ENCODE measurements around the gene TPRG1L. TPM values are rescaled to one million over a fixed set of nuclear protein-coding genes. Genes with fewer than 3 reads are reported as not detected.
"Not testable (repeated sequence)": the region's sequence is repeated elsewhere in the genome, so short reads cannot be mapped to it uniquely, and the experiment has no call there.

The TPRG1L gene
- total RNA-seq, 1 donor from 2014 or later = 7.0 TPM

- intact Hi-C loops (cut with micrococcal nuclease) = no loop called here
- Mint-ChIP-seq H3K27me3 (ENCODE audit: low read depth) (no peaks in the 10 kb centered on the region), H3K9me3 (no peaks in the 10 kb centered on the region), H3K36me3 (ENCODE audit: low read depth) (no peaks in the 10 kb centered on the region), H3K4me3 (ENCODE audit: low read depth) (no peak overlapping the region), H3K27ac (no peak overlapping the region), H3K4me1 (ENCODE audit: low read depth) (peaks cover 2% of the 10 kb centered on the region)
- no peak for DNase-seq (ENCODE audit: low spot score)
Measured at GRCh38 chr1:3618531-3618880, 6.3 kb upstream of the TPRG1L start.

GRCh38 chr1:3618881-3619671, 5.7 kb upstream of the TPRG1L start:
- no peaks in the 10 kb centered on the region for H3K27me3 Mint-ChIP-seq (ENCODE audit: low read depth)
- H3K9me3 Mint-ChIP-seq = no peaks in the 10 kb centered on the region
- H3K36me3 Mint-ChIP-seq (ENCODE audit: low read depth) = no peaks in the 10 kb centered on the region
- no peak overlapping the region for H3K27ac Mint-ChIP-seq
- intact Hi-C loops (cut with micrococcal nuclease) = loop anchor here (1.0 kb wide), 2 partner anchors 54 to 128 kb away; no protein-coding TSS in a partner anchor
- H3K4me1 Mint-ChIP-seq (ENCODE audit: low read depth) = peaks cover 8% of the 10 kb centered on the region
- H3K4me3 Mint-ChIP-seq (ENCODE audit: low read depth) = no peak overlapping the region
- DNase-seq (ENCODE audit: low spot score) = peak; percentile 62

GRCh38 chr1:3620708-3621107, 4.1 kb upstream of the TPRG1L start:
- no peaks in the 10 kb centered on the region for H3K27me3 Mint-ChIP-seq (ENCODE audit: low read depth)
- intact Hi-C loops (cut with micrococcal nuclease) = no loop called here
- no peak overlapping the region for H3K4me3 Mint-ChIP-seq (ENCODE audit: low read depth)
- no peaks in the 10 kb centered on the region for H3K9me3 Mint-ChIP-seq
- H3K4me1 Mint-ChIP-seq (ENCODE audit: low read depth) = peaks cover 9% of the 10 kb centered on the region
- H3K36me3 Mint-ChIP-seq (ENCODE audit: low read depth) = no peaks in the 10 kb centered on the region
- no peak overlapping the region for H3K27ac Mint-ChIP-seq
- DNase-seq (ENCODE audit: low spot score) = no peak

- H3K36me3 Mint-ChIP-seq (ENCODE audit: low read depth); H3K27me3 Mint-ChIP-seq (ENCODE audit: low read depth); intact Hi-C loops (cut with micrococcal nuclease); H3K4me3 Mint-ChIP-seq (ENCODE audit: low read depth); DNase-seq (ENCODE audit: low spot score); H3K27ac Mint-ChIP-seq; H3K9me3 Mint-ChIP-seq: not testable (repeated sequence)
- H3K4me1 Mint-ChIP-seq (ENCODE audit: low read depth) = peaks cover 12% of the 10 kb centered on the region
Measured at GRCh38 chr1:3621151-3621671, 3.6 kb upstream of the TPRG1L start.

- H3K27me3 Mint-ChIP-seq (ENCODE audit: low read depth) = not testable (repeated sequence)
Measured at GRCh38 chr1:3622102-3622501, 2.7 kb upstream of the TPRG1L start.

GRCh38 chr1:3623441-3624199, 1.2 kb upstream of the TPRG1L start:
- H3K27me3 Mint-ChIP-seq (ENCODE audit: low read depth) = no peaks in the 10 kb centered on the region
- H3K27ac Mint-ChIP-seq = peak overlapping the region; percentile 30
- H3K4me3 Mint-ChIP-seq (ENCODE audit: low read depth) = peak overlapping the region; percentile 84
- H3K9me3 Mint-ChIP-seq = no peaks in the 10 kb centered on the region
- peaks cover 12% of the 10 kb centered on the region for H3K4me1 Mint-ChIP-seq (ENCODE audit: low read depth)
- no peak for DNase-seq (ENCODE audit: low spot score)
- peaks cover 4% of the 10 kb centered on the region for H3K36me3 Mint-ChIP-seq (ENCODE audit: low read depth)
- intact Hi-C loops (cut with micrococcal nuclease) = no loop called here

More at GRCh38 chr1:3622102-3622501, 2.7 kb upstream of the TPRG1L start:
- peaks cover 12% of the 10 kb centered on the region for H3K4me1 Mint-ChIP-seq (ENCODE audit: low read depth)
- intact Hi-C loops (cut with micrococcal nuclease); DNase-seq (ENCODE audit: low spot score); H3K36me3 Mint-ChIP-seq (ENCODE audit: low read depth); H3K27ac Mint-ChIP-seq; H3K4me3 Mint-ChIP-seq (ENCODE audit: low read depth); H3K9me3 Mint-ChIP-seq: not testable (repeated sequence)

- peak overlapping the region; percentile 84 for H3K4me3 Mint-ChIP-seq (ENCODE audit: low read depth)
- peaks cover 10% of the 10 kb centered on the region for H3K4me1 Mint-ChIP-seq (ENCODE audit: low read depth)
- H3K27me3 Mint-ChIP-seq (ENCODE audit: low read depth) = no peaks in the 10 kb centered on the region
- no peaks in the 10 kb centered on the region for H3K9me3 Mint-ChIP-seq
- no peak overlapping the region for H3K27ac Mint-ChIP-seq
- no peak for DNase-seq (ENCODE audit: low spot score)
- H3K36me3 Mint-ChIP-seq (ENCODE audit: low read depth) = peaks cover 4% of the 10 kb centered on the region
- intact Hi-C loops (cut with micrococcal nuclease) = no loop called here
Measured at GRCh38 chr1:3625151-3625907, 514 bp downstream of the TPRG1L start.

GRCh38 chr1:3626025-3626424, 1.2 kb downstream of the TPRG1L start:
- Mint-ChIP-seq H3K9me3 (no peaks in the 10 kb centered on the region), H3K27me3 (ENCODE audit: low read depth) (no peaks in the 10 kb centered on the region), H3K27ac (no peak overlapping the region), H3K4me1 (ENCODE audit: low read depth) (peaks cover 10% of the 10 kb centered on the region), H3K4me3 (ENCODE audit: low read depth) (peak overlapping the region; percentile 67), H3K36me3 (ENCODE audit: low read depth) (peaks cover 4% of the 10 kb centered on the region)
- no peak for DNase-seq (ENCODE audit: low spot score)
- intact Hi-C loops (cut with micrococcal nuclease) = loop anchor here (2.0 kb wide), 1 partner anchor 23 kb away; no protein-coding TSS in a partner anchor

- Mint-ChIP-seq H3K4me3 (ENCODE audit: low read depth) (no peak overlapping the region), H3K36me3 (ENCODE audit: low read depth) (peaks cover 4% of the 10 kb centered on the region), H3K4me1 (ENCODE audit: low read depth) (peaks cover 10% of the 10 kb centered on the region), H3K27ac (no peak overlapping the region), H3K27me3 (ENCODE audit: low read depth) (no peaks in the 10 kb centered on the region), H3K9me3 (no peaks in the 10 kb centered on the region)
- DNase-seq (ENCODE audit: low spot score) = no peak
- intact Hi-C loops (cut with micrococcal nuclease) = loop anchor here (2.0 kb wide), 1 partner anchor 21 kb away; no protein-coding TSS in a partner anchor
Measured at GRCh38 chr1:3627515-3628253, 2.9 kb downstream of the TPRG1L start.

GRCh38 chr1:3628445-3628844, 3.6 kb downstream of the TPRG1L start:
- H3K9me3 Mint-ChIP-seq = no peaks in the 10 kb centered on the region
- intact Hi-C loops (cut with micrococcal nuclease) = no loop called here
- H3K27me3 Mint-ChIP-seq (ENCODE audit: low read depth) = no peaks in the 10 kb centered on the region
- H3K4me3 Mint-ChIP-seq (ENCODE audit: low read depth) = no peak overlapping the region
- H3K4me1 Mint-ChIP-seq (ENCODE audit: low read depth) = peaks cover 10% of the 10 kb centered on the region
- DNase-seq (ENCODE audit: low spot score) = no peak
- H3K27ac Mint-ChIP-seq = no peak overlapping the region
- H3K36me3 Mint-ChIP-seq (ENCODE audit: low read depth) = peaks cover 8% of the 10 kb centered on the region

- no peak for DNase-seq (ENCODE audit: low spot score)
- no peak overlapping the region for H3K27ac Mint-ChIP-seq
- H3K4me1 Mint-ChIP-seq (ENCODE audit: low read depth) = peaks cover 5% of the 10 kb centered on the region
- intact Hi-C loops (cut with micrococcal nuclease) = no loop called here
- peaks cover 8% of the 10 kb centered on the region for H3K36me3 Mint-ChIP-seq (ENCODE audit: low read depth)
- no peaks in the 10 kb centered on the region for H3K9me3 Mint-ChIP-seq
- H3K4me3 Mint-ChIP-seq (ENCODE audit: low read depth) = no peak overlapping the region
- H3K27me3 Mint-ChIP-seq (ENCODE audit: low read depth) = no peaks in the 10 kb centered on the region
Measured at GRCh38 chr1:3629561-3630160, 4.8 kb downstream of the TPRG1L start.

- Mint-ChIP-seq H3K36me3 (ENCODE audit: low read depth) (peaks cover 11% of the 10 kb centered on the region), H3K27me3 (ENCODE audit: low read depth) (no peaks in the 10 kb centered on the region), H3K27ac (no peak overlapping the region), H3K4me1 (ENCODE audit: low read depth) (peaks cover 5% of the 10 kb centered on the region), H3K4me3 (ENCODE audit: low read depth) (no peak overlapping the region), H3K9me3 (no peaks in the 10 kb centered on the region)
- intact Hi-C loops (cut with micrococcal nuclease) = no loop called here
- DNase-seq (ENCODE audit: low spot score) = no peak
Measured at GRCh38 chr1:3630161-3630611, 5.4 kb downstream of the TPRG1L start.

All from activated T-helper 2 cell treated with anti-CD3 and anti-CD28 coated beads, Interferon-gamma antibody, Interleukin-2, Interleukin-4, amounts not matched to agents 10 μg/mL and 5 μg/mL and 100 μg/mL, durations not matched to agents 14 hours and 24 hours and 36 hours (primary cell).